T-helper 1 cell treated with Interleukin-12 subunit alpha and Interleukin-12 subunit beta and Interleukin-4 antibody, amounts not matched to agents 30 μg/mL and 1 μg/mL, for 36 hours (primary cell): ENCODE results near the gene MARCKS.

Experiments used
- H3K27ac Mint-ChIP-seq: one replicate; pipeline ENCODE4 v1.8.0; 2021; ENCODE audit warnings: mild to moderate bottlenecking, mixed read lengths
- H3K27me3 Mint-ChIP-seq: one replicate; pipeline ENCODE4 v1.8.0; 2021; ENCODE audit warnings: low read depth, mixed read lengths
- H3K36me3 Mint-ChIP-seq: one replicate; pipeline ENCODE4 v1.8.0; 2021; ENCODE audit warnings: low read depth, mixed read lengths
- H3K4me1 Mint-ChIP-seq: one replicate; pipeline ENCODE4 v1.8.0; 2021; ENCODE audit warnings: low read depth, mixed read lengths
- H3K4me3 Mint-ChIP-seq: one replicate; pipeline ENCODE4 v1.8.0; 2021; ENCODE audit warnings: mild to moderate bottlenecking, moderate library complexity, mixed read lengths
- H3K9me3 Mint-ChIP-seq: one replicate; pipeline ENCODE4 v1.8.0; 2021; ENCODE audit warnings: mixed read lengths

Gene MARCKS

DNA sequence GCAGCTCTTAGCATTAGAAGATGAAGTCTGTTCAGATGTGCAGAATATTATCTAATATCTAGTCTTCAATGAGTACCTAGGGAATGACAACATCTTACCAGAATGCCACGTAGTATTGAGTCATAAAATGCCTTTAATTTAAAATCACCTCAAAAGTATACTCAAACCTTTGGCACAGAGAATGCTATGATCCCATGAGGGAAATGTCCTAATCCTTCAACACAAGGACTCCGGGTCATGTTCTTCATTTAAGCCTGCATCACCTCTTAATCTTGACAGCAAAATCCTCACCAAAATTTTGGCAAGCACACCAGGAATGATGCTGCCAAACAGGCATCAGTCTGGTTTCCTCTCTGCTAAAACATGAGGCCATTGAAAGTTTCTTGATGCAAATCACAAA, 23.6 kb upstream of the MARCKS start:
- Mint-ChIP-seq H3K36me3 (no peaks in the 10 kb centered on the region), H3K4me3 (no peak overlapping the region), H3K4me1 (no peaks in the 10 kb centered on the region), H3K27ac (no peak overlapping the region), H3K9me3 (no peaks in the 10 kb centered on the region), H3K27me3 (peaks cover 8% of the 10 kb centered on the region)

DNA sequence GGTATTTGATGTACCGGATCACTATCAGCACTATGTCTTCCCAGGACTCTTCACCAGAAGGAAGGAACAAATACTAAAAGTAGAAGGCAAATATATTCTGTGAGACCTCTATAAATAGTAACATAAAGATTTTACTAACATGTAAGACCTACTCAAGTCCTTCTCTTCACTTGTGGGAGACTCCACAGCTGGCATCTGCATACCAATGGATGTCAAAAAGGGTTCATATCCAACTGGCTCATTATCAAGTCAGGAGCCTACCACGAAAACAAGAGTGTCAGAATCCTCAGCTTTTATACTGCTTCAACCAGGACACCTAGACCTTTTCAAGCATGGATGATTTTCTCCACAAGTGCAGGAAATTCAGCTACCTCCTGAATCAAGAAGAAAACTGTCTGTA, 20.0 kb upstream of the MARCKS start:
- H3K36me3 Mint-ChIP-seq, result no peaks in the 10 kb centered on the region

DNA sequence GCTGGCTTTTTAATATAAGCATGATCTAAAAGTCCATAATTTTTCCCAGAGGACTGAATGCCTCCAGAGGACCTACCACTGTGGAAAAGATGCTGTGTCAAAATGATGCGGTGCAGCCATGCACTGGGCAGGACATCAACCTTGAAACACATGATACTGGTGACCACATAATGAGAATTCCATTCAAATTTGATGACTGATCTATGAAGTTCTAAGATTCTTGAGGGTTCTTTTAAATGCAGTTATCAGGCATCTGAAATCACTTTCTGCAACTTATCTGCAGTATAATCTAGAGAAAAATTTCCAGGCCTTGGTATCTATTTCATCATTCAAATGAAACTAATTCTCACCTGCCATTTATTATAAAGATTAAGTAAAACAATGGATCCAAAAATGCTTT, 15.0 kb upstream of the MARCKS start:
- no peak overlapping the region for H3K27ac Mint-ChIP-seq
- H3K9me3 Mint-ChIP-seq, result no peaks in the 10 kb centered on the region
- no peak overlapping the region for H3K4me3 Mint-ChIP-seq
- no peaks in the 10 kb centered on the region for H3K4me1 Mint-ChIP-seq
- H3K36me3 Mint-ChIP-seq, result no peaks in the 10 kb centered on the region
- peaks cover 8% of the 10 kb centered on the region for H3K27me3 Mint-ChIP-seq

More for the DNA sequence above, 20.0 kb upstream of the MARCKS start:
- H3K27me3 Mint-ChIP-seq, result peaks cover 4% of the 10 kb centered on the region
- no peaks in the 10 kb centered on the region for H3K9me3 Mint-ChIP-seq
- no peak overlapping the region for H3K4me3 Mint-ChIP-seq
- H3K27ac Mint-ChIP-seq, result no peak overlapping the region
- no peaks in the 10 kb centered on the region for H3K4me1 Mint-ChIP-seq

DNA sequence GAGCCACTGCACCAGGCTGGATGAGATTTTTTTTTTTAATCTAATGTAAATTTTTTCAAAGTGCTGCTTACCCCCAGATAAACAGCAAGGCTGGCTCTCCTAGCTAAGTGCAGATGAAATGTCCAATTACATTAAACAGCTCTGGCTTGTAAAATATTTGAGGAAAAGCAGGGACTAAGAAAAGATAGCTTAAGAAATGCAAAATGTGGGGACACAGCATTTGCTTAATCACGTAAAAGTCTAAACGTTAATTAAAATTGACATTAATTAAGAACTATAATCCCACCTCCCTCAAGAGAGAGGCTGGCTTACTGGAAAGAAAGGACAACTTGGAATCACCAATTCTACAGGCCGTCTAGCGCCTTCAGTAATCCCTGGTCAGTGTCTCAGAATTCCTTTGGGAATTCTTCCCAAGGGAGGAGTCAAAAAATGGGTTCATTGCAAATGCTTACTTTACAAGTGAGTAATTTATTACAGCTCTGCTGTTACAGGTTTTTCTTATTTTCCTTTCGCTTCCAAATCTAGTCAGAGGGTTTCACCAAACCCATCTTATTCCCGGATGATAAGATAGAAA, 13.6 kb upstream of the MARCKS start:
- Mint-ChIP-seq H3K9me3 (no peaks in the 10 kb centered on the region), H3K36me3 (no peaks in the 10 kb centered on the region), H3K27me3 (peaks cover 8% of the 10 kb centered on the region), H3K27ac (no peak overlapping the region), H3K4me1 (no peaks in the 10 kb centered on the region), H3K4me3 (no peak overlapping the region)

DNA sequence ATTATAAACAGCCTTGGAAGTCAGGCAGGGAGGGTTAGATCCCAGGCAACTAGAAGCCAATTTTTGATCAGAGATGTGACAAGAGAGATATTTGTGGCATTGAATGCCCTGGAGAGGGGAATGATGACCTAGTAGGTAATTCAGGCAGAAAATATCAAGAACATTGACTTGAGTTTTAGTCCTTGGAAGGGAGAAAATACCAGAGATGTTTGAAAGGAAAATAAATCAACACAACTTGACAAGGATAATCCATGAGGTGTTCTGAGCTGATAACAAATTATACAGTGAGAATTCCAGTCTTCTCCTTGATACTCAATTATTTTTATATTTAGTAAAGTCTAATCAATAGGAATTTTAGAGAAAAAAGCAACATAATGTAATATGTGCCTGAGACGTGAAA, 10.6 kb upstream of the MARCKS start:
- Mint-ChIP-seq H3K27me3 (peaks cover 19% of the 10 kb centered on the region), H3K36me3 (no peaks in the 10 kb centered on the region), H3K4me1 (no peaks in the 10 kb centered on the region), H3K9me3 (no peaks in the 10 kb centered on the region), H3K4me3 (no peak overlapping the region), H3K27ac (no peak overlapping the region)

DNA sequence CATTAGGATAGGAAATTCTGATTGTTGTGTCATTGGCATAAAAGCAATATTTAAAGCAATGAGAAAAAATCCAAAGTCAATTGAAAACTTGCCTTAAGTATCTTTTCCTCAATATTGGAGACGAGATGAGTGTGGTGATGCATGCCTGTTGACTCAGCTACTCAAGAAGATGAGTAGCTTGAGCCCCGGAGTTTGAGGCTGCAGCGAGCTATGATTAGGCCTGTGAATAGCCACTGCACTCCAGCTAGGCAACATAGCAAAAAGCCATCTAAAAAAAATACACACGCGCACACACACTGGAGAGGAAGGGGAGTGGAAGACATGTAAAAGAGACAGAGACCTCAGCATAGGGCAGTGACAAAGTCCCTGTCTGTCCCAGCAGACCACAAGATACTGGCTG, 9.7 kb upstream of the MARCKS start:
- no peak overlapping the region for H3K27ac Mint-ChIP-seq
- no peak overlapping the region for H3K4me3 Mint-ChIP-seq
- no peaks in the 10 kb centered on the region for H3K36me3 Mint-ChIP-seq
- H3K27me3 Mint-ChIP-seq, result peaks cover 23% of the 10 kb centered on the region
- no peaks in the 10 kb centered on the region for H3K4me1 Mint-ChIP-seq
- H3K9me3 Mint-ChIP-seq, result no peaks in the 10 kb centered on the region

DNA sequence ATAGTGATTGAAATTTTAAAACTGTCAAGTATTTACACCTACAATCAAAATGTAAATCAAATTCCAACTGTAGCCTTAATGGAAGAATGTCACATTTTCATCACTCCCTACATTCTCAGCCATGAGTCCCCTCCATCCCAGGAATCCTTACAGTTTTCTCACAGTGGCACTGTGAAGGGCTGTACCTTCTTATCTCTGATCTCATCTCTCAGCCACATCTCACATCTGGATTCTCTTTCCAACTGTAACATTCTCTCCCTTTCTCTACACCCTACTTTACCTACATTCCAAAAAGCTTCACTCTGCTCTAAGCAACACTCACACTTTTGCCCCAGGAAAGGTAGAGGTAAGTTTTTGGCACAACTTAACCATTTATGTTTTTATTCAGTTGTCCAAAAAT, 8.9 kb upstream of the MARCKS start:
- Mint-ChIP-seq H3K4me3 (no peak overlapping the region), H3K27me3 (peaks cover 29% of the 10 kb centered on the region), H3K36me3 (no peaks in the 10 kb centered on the region), H3K9me3 (no peaks in the 10 kb centered on the region), H3K4me1 (no peaks in the 10 kb centered on the region), H3K27ac (no peak overlapping the region)

DNA sequence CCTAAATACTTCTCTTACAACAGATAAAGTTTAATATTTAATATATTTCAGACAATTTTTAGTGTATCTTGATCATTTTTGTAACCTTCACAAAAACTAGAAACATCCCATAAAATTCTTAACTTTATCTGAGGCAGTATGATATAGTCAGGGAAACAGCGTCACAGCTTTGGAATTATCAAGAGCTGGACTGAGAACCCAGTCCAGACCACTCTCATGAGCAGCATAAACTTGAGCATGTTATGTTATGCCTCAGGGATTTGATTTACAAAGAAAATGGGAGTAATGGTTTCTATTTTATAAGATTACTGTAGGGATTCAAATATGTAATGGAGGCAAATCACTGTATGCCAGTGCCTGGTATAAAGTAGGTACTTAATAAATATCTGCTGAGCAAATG, 8.3 kb upstream of the MARCKS start:
- H3K9me3 Mint-ChIP-seq, result no peaks in the 10 kb centered on the region
- no peak overlapping the region for H3K27ac Mint-ChIP-seq
- no peak overlapping the region for H3K4me3 Mint-ChIP-seq
- H3K4me1 Mint-ChIP-seq, result no peaks in the 10 kb centered on the region
- peaks cover 34% of the 10 kb centered on the region for H3K27me3 Mint-ChIP-seq
- H3K36me3 Mint-ChIP-seq, result no peaks in the 10 kb centered on the region

DNA sequence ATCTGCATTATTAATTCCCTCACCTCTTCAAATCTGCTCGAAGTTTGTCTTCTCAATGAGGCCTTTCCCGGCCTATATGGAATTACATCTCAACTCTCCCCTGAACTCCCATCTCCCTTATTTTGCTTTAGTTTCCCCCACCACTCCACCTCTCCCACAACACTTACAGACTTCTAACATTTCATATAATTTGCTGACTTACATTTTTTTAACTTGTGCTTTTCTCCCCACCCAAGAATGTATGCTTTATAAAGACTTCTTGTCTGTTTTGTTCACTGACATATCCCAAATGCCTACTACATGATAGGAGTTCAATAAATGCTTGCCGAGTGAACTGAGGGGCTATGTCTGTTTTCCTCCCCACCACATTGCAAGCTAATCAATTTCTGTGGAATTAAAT, 3.9 kb upstream of the MARCKS start:
- H3K9me3 Mint-ChIP-seq, result no peaks in the 10 kb centered on the region
- H3K4me1 Mint-ChIP-seq, result peaks cover 7% of the 10 kb centered on the region
- H3K36me3 Mint-ChIP-seq, result peaks cover 4% of the 10 kb centered on the region
- peaks cover 51% of the 10 kb centered on the region for H3K27me3 Mint-ChIP-seq
- no peak overlapping the region for H3K4me3 Mint-ChIP-seq
- H3K27ac Mint-ChIP-seq, result no peak overlapping the region

DNA sequence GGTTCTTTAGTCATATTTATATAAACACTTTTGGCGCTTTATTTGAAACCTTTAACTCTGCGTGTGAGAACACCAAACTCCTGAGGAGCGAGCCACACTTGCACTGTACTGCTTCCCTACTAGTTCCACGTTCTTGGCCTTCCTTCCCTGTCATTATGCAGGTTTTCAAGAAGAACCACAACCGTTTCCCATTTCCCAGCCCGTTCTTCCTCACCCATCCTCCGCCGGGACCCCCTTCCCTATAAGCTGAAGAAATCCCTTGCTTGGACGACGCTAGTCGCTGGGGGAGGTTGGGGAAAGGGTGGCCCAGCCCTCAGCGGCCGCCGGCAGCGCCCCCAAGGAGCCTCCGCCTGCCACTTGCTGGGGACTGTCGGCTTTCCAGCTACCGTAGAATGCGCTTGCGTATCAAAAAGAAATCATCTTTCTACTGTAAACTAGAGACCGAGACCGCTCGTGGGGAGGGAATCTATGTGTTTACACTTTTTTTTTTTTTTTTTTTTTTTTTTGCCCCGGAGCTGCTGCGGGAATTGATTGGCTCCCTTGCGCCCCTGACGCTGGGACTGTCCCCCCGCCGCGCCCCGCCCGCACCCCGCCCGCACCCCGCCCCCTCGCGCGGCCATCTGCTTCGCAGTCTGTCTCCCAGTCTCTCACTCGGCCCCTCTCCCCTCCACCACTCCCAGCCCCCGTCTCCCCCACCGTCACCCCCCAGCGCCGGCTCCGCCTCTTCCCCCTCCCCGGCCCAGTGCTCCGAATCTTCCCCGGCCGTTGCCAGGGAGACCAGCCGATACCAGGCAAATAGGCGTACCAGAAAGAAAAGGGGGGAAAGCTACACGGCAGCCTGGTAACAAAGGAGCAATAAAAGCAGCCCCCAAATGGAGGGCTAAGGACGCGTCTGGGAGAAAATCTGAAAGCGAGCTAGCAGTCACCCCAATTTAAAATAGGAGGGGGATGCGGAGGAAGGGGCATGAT, 2.3 kb upstream of the MARCKS start:
- H3K27ac Mint-ChIP-seq, result no peak overlapping the region
- H3K9me3 Mint-ChIP-seq, result no peaks in the 10 kb centered on the region

DNA sequence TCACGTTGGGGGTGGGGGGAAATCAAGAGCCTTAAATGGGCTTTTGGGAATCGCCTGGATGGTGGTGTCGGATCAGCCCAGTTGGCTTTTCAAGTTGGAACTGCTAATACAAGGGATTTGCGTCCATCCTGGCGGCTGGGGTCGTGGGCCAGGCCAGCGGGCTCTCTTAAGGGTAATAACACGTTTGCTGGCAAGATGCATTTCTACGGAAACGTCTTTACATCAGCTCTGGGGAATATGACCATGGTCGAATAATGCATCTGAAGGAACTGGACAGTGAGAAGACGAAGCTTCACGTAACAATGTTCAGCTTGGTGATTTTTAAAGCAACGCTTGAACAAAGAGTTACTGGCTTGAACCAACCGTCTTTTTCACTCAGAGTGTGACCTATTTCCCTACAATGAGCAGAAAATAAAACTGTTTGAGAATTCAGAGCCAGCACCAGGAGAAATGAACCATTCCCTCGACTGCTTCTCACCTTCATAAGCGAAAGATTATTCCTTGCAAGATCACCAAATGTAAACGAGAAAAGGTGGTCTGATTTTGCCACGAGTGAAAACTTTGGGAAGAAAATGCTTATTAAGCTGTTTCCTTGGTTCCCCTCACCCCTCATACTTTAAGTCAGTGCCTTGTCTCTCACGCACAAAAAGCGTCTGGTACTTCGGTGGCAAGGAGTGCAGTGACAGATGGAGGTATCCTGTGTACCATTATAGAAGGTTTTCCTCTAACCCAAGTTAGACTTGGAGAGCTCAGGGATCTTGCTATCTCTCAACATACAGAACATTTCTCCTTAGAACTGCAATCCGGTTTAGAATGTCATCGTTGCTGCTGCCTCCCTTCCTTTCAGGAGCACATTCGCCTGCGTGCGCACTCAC, 1.4 kb upstream of the MARCKS start:
- H3K4me1 Mint-ChIP-seq, result peaks cover 14% of the 10 kb centered on the region

More for the DNA sequence above, 2.3 kb upstream of the MARCKS start:
- peaks cover 11% of the 10 kb centered on the region for H3K4me1 Mint-ChIP-seq
- peaks cover 47% of the 10 kb centered on the region for H3K27me3 Mint-ChIP-seq
- peak overlapping the region; percentile 52 for H3K4me3 Mint-ChIP-seq
- H3K36me3 Mint-ChIP-seq, result peaks cover 4% of the 10 kb centered on the region

DNA sequence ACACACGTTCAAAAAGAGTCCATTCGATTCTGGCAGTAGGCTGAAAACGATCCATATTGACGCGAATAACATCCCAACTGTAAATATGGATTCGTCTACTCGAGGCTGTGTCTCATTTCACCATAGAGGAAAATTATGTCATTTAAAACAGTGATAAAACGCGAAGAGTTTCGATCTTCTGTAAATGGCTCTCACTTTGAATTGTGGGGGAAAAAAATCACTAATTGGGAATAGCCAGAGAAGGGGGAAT, 845 bp upstream of the MARCKS start:
- H3K27ac Mint-ChIP-seq, result no peak overlapping the region
- peaks cover 4% of the 10 kb centered on the region for H3K36me3 Mint-ChIP-seq
- no peaks in the 10 kb centered on the region for H3K9me3 Mint-ChIP-seq
- H3K27me3 Mint-ChIP-seq, result peaks cover 53% of the 10 kb centered on the region
- H3K4me3 Mint-ChIP-seq, result no peak overlapping the region
- H3K4me1 Mint-ChIP-seq, result peaks cover 15% of the 10 kb centered on the region

More for the DNA sequence above, 1.4 kb upstream of the MARCKS start:
- Mint-ChIP-seq H3K9me3 (no peaks in the 10 kb centered on the region), H3K4me3 (peak overlapping the region; percentile 52), H3K27me3 (peaks cover 49% of the 10 kb centered on the region), H3K27ac (no peak overlapping the region), H3K36me3 (peaks cover 4% of the 10 kb centered on the region)

DNA sequence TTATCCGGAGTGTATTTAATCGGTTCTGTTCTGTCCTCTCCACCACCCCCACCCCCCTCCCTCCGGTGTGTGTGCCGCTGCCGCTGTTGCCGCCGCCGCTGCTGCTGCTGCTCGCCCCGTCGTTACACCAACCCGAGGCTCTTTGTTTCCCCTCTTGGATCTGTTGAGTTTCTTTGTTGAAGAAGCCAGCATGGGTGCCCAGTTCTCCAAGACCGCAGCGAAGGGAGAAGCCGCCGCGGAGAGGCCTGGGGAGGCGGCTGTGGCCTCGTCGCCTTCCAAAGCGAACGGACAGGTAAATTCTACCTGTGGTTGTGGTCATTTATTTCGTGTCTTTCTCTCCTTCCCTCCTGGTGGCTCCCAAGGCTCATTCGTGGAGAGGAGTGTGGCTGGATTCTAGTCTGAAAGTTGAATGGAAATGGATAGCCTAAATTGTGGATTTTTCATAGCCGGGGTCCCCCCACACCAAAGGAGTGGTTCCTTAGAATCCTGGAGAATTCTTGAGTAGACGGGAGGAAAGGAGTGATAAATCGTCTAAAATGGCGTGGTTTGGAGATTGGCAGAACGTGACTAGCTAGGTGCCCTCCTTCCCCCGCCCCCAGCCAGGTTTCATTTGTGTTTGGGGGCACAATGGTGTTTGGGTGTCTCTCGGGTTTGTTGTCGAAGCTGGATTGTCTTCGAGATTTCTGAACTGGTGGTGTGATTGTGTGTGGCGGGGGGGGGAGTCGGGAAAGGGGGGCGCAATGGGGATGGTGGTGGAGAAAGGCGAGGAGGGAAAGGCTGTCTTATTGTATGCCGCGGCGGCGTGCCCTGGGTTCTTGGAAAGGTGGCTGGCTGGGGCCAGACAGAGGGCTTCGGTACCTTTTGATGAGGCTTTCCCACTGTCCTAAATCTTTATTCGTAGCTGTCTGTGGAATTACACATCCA, 673 bp downstream of the MARCKS start:
- Mint-ChIP-seq H3K27ac (peak overlapping the region; percentile 78), H3K4me1 (peaks cover 15% of the 10 kb centered on the region), H3K4me3 (no peak overlapping the region), H3K9me3 (no peaks in the 10 kb centered on the region), H3K27me3 (peaks cover 56% of the 10 kb centered on the region), H3K36me3 (peaks cover 4% of the 10 kb centered on the region)
